Activated CD4-positive, alpha-beta memory T cell treated with anti-CD3 and anti-CD28 coated beads, Interleukin-2, amount 10 ng/mL, durations not matched to agents 7 days and 5 days (primary cell): Measurements from ENCODE around the gene CIB4. TPM values are rescaled to one million over a fixed set of nuclear protein-coding genes. Genes with fewer than 3 reads are reported as not detected.
"Not testable (repeated sequence)": the region's sequence is repeated elsewhere in the genome, so short reads cannot be mapped to it uniquely, and the experiment has no call there.

ENCODE experiments used
- CTCF ChIA-PET: fragments of 350-600 bp; sonication (Branson Sonifier 250); formaldehyde crosslinking; loops from one replicate; lab custom pipeline; 2021; ENCODE audit warnings: antibody characterized with exemption, inconsistent platforms; lab: Charles Lee
- POLR2A ChIA-PET: fragments of 350-600 bp; sonication (Branson Sonifier 250); formaldehyde crosslinking; loops from one replicate; lab custom pipeline; 2021; ENCODE audit warnings: antibody characterized with exemption; lab: Charles Lee
- DNase-seq: peaks from one replicate; pipeline ENCODE4 v3.0.0-alpha.2; 2020
- H3K27ac Mint-ChIP-seq: one replicate; pipeline ENCODE4 v1.8.0; 2021; ENCODE audit warnings: mild to moderate bottlenecking, mixed read lengths
- H3K27me3 Mint-ChIP-seq: one replicate; pipeline ENCODE4 v1.8.0; 2021; ENCODE audit warnings: mixed read lengths
- H3K36me3 Mint-ChIP-seq: one replicate; pipeline ENCODE4 v1.8.0; 2021; ENCODE audit warnings: low read depth, mixed read lengths
- H3K4me1 Mint-ChIP-seq: one replicate; pipeline ENCODE4 v1.8.0; 2021; ENCODE audit warnings: mixed read lengths
- H3K4me3 Mint-ChIP-seq: one replicate; pipeline ENCODE4 v1.8.0; 2021; ENCODE audit warnings: mild to moderate bottlenecking, mixed read lengths
- H3K9me3 Mint-ChIP-seq: one replicate; pipeline ENCODE4 v1.8.0; 2021; ENCODE audit warnings: mixed read lengths
- total RNA-seq, 2 experiments: library from RNA; stranded (reverse); gene quantifications; one replicate each; pipeline ENCODE4 v1.2.3, GENCODE V29; 2021

The CIB4 gene
- total RNA-seq, 2 experiments from 2014 or later: not detected

GRCh38 chr2:26566731-26567130 lies 74.4 kb downstream of the CIB4 start:
- H3K27ac Mint-ChIP-seq, DNase-seq, POLR2A ChIA-PET, H3K4me3 Mint-ChIP-seq, H3K36me3 Mint-ChIP-seq, CTCF ChIA-PET, H3K4me1 Mint-ChIP-seq, H3K9me3 Mint-ChIP-seq: not testable (repeated sequence)
- H3K27me3 Mint-ChIP-seq: peaks cover 54% of the 10 kb centered on the region

GRCh38 chr2:26566081-26566375 lies 75.1 kb downstream of the CIB4 start:
- DNase-seq: no peak
- ChIA-PET POLR2A (no interaction called here), CTCF (no interaction called here)
- H3K27ac Mint-ChIP-seq: no peak overlapping the region
- H3K4me1 Mint-ChIP-seq: peaks cover 2% of the 10 kb centered on the region
- H3K27me3 Mint-ChIP-seq: peaks cover 57% of the 10 kb centered on the region
- no peaks in the 10 kb centered on the region for H3K9me3 Mint-ChIP-seq
- no peak overlapping the region for H3K4me3 Mint-ChIP-seq
- no peaks in the 10 kb centered on the region for H3K36me3 Mint-ChIP-seq

- Mint-ChIP-seq H3K4me1 (peaks cover 2% of the 10 kb centered on the region), H3K9me3 (no peaks in the 10 kb centered on the region), H3K36me3 (no peaks in the 10 kb centered on the region), H3K27ac (no peak overlapping the region), H3K4me3 (no peak overlapping the region), H3K27me3 (peaks cover 65% of the 10 kb centered on the region)
- DNase-seq: no peak
- POLR2A ChIA-PET: no interaction called here
- CTCF ChIA-PET: no interaction called here
Observed at GRCh38 chr2:26564121-26564644, 77.0 kb downstream of the CIB4 start.

GRCh38 chr2:26563686-26564085 lies 77.5 kb downstream of the CIB4 start:
- H3K27ac Mint-ChIP-seq: no peak overlapping the region
- peaks cover 67% of the 10 kb centered on the region for H3K27me3 Mint-ChIP-seq
- H3K36me3 Mint-ChIP-seq: no peaks in the 10 kb centered on the region
- CTCF ChIA-PET: no interaction called here
- no peak for DNase-seq
- H3K9me3 Mint-ChIP-seq: no peaks in the 10 kb centered on the region
- no peak overlapping the region for H3K4me3 Mint-ChIP-seq
- POLR2A ChIA-PET: no interaction called here
- peaks cover 2% of the 10 kb centered on the region for H3K4me1 Mint-ChIP-seq

- POLR2A ChIA-PET: no interaction called here
- Mint-ChIP-seq H3K9me3 (no peaks in the 10 kb centered on the region), H3K36me3 (no peaks in the 10 kb centered on the region), H3K27me3 (peaks cover 74% of the 10 kb centered on the region), H3K27ac (no peak overlapping the region), H3K4me3 (no peak overlapping the region), H3K4me1 (peaks cover 2% of the 10 kb centered on the region)
- CTCF ChIA-PET: no interaction called here
- no peak for DNase-seq
Observed at GRCh38 chr2:26562811-26563645, 78.1 kb downstream of the CIB4 start.

- no peaks in the 10 kb centered on the region for H3K9me3 Mint-ChIP-seq
- H3K36me3 Mint-ChIP-seq: no peaks in the 10 kb centered on the region
- DNase-seq: peak; percentile 33
- no peak overlapping the region for H3K27ac Mint-ChIP-seq
- H3K27me3 Mint-ChIP-seq: peaks cover 80% of the 10 kb centered on the region
- H3K4me1 Mint-ChIP-seq: peaks cover 2% of the 10 kb centered on the region
- POLR2A ChIA-PET: no interaction called here
- H3K4me3 Mint-ChIP-seq: no peak overlapping the region
- CTCF ChIA-PET: no interaction called here
Observed at GRCh38 chr2:26561918-26562810, 79.0 kb downstream of the CIB4 start.

- no peak overlapping the region for H3K4me3 Mint-ChIP-seq
- no peak overlapping the region for H3K27ac Mint-ChIP-seq
- DNase-seq: no peak
- H3K27me3 Mint-ChIP-seq: peaks cover 78% of the 10 kb centered on the region
- H3K4me1 Mint-ChIP-seq: peaks cover 2% of the 10 kb centered on the region
- ChIA-PET CTCF (no interaction called here), POLR2A (no interaction called here)
- no peaks in the 10 kb centered on the region for H3K36me3 Mint-ChIP-seq
- no peaks in the 10 kb centered on the region for H3K9me3 Mint-ChIP-seq
Observed at GRCh38 chr2:26561376-26561775, 79.8 kb downstream of the CIB4 start.

- Mint-ChIP-seq H3K36me3 (no peaks in the 10 kb centered on the region), H3K4me3 (no peak overlapping the region), H3K27ac (no peak overlapping the region), H3K9me3 (no peaks in the 10 kb centered on the region), H3K4me1 (peaks cover 2% of the 10 kb centered on the region), H3K27me3 (peaks cover 76% of the 10 kb centered on the region)
- CTCF ChIA-PET: no interaction called here
- no peak for DNase-seq
- POLR2A ChIA-PET: no interaction called here
Observed at GRCh38 chr2:26560892-26561291, 80.3 kb downstream of the CIB4 start.

GRCh38 chr2:26559556-26559955 lies 81.6 kb downstream of the CIB4 start:
- H3K27me3 Mint-ChIP-seq: peaks cover 66% of the 10 kb centered on the region
- H3K9me3 Mint-ChIP-seq: no peaks in the 10 kb centered on the region
- peaks cover 2% of the 10 kb centered on the region for H3K4me1 Mint-ChIP-seq
- no peak overlapping the region for H3K4me3 Mint-ChIP-seq
- ChIA-PET CTCF (interaction anchor here (1.9 kb wide), 1 partner anchor 18 kb away, joined by 4 read pairs; no protein-coding TSS in a partner anchor), POLR2A (no interaction called here)
- H3K27ac Mint-ChIP-seq: no peak overlapping the region
- no peak for DNase-seq
- H3K36me3 Mint-ChIP-seq: no peaks in the 10 kb centered on the region

GRCh38 chr2:26559044-26559405 lies 82.1 kb downstream of the CIB4 start:
- ChIA-PET CTCF (interaction anchor here (0.6 to 1.9 kb wide), 2 partner anchors 10 to 19 kb away, joined by 4 read pairs; no protein-coding TSS in a partner anchor), POLR2A (no interaction called here)
- no peak overlapping the region for H3K4me3 Mint-ChIP-seq
- H3K36me3 Mint-ChIP-seq: no peaks in the 10 kb centered on the region
- peaks cover 64% of the 10 kb centered on the region for H3K27me3 Mint-ChIP-seq
- no peaks in the 10 kb centered on the region for H3K9me3 Mint-ChIP-seq
- H3K4me1 Mint-ChIP-seq: peaks cover 2% of the 10 kb centered on the region
- no peak overlapping the region for H3K27ac Mint-ChIP-seq
- DNase-seq: no peak

GRCh38 chr2:26558271-26559043 lies 82.7 kb downstream of the CIB4 start:
- Mint-ChIP-seq H3K27ac (no peak overlapping the region), H3K27me3 (peaks cover 61% of the 10 kb centered on the region), H3K4me1 (peaks cover 2% of the 10 kb centered on the region), H3K9me3 (no peaks in the 10 kb centered on the region), H3K36me3 (no peaks in the 10 kb centered on the region), H3K4me3 (no peak overlapping the region)
- POLR2A ChIA-PET: no interaction called here
- CTCF ChIA-PET: interaction anchor here (0.6 to 1.9 kb wide), 2 partner anchors 10 to 19 kb away, joined by 4 read pairs; no protein-coding TSS in a partner anchor
- DNase-seq: no peak

- Mint-ChIP-seq H3K36me3 (no peaks in the 10 kb centered on the region), H3K4me1 (peaks cover 2% of the 10 kb centered on the region), H3K27me3 (peaks cover 57% of the 10 kb centered on the region), H3K4me3 (no peak overlapping the region), H3K27ac (no peak overlapping the region), H3K9me3 (no peaks in the 10 kb centered on the region)
- CTCF ChIA-PET: no interaction called here
- POLR2A ChIA-PET: no interaction called here
- no peak for DNase-seq
Observed at GRCh38 chr2:26557244-26557925, 83.8 kb downstream of the CIB4 start.
